GM19099 (cell line): Measurements from ENCODE around the gene CDX2.

Experiments used
- POLR2A ChIP-seq: IDR thresholded peaks from 3 replicates; pipeline ENCODE4 v1.6.1; 2011; ENCODE audit warnings: low read depth; ENCODE audit not compliant: insufficient read length; ENCODE audit errors: extremely low read depth

Gene CDX2

GRCh38 chr13:27980280-27980998 lies 11.3 kb upstream of the CDX2 start:
- TF ChIP-seq POLR2A: no peak

GRCh38 chr13:27979765-27980279 lies 10.7 kb upstream of the CDX2 start:
- no peak for TF ChIP-seq POLR2A

DNA sequence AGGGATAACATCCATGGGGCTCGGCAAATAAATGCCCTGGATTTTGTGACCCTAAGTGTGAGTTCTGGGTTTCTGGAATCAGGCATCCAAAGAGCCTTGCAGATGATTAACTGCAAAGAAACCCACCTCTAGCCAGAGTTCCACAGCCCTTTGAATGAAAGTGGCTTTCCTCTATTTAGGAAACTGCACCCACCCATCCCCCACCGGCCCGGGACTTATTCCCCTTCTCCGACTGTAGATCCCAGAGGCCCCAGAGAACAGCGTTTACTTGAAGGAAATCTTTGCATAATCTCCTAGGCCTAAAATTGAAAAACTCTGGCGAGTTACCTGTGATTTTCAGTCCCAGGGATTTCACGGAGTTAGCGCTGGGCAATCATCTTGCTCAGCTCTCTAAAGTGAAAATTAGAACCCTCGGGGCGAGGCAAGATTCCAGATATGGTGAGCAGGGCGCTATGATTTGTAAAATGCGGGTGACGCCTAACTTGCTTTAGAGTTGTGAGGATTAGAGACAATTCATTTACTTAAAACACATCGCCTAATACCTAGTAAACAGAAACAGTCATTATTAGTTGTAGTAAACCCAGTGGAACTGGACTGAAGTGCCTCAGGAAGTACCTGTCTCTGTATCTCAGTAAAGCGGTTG lies 10.0 kb upstream of the CDX2 start:
- no peak for TF ChIP-seq POLR2A

DNA sequence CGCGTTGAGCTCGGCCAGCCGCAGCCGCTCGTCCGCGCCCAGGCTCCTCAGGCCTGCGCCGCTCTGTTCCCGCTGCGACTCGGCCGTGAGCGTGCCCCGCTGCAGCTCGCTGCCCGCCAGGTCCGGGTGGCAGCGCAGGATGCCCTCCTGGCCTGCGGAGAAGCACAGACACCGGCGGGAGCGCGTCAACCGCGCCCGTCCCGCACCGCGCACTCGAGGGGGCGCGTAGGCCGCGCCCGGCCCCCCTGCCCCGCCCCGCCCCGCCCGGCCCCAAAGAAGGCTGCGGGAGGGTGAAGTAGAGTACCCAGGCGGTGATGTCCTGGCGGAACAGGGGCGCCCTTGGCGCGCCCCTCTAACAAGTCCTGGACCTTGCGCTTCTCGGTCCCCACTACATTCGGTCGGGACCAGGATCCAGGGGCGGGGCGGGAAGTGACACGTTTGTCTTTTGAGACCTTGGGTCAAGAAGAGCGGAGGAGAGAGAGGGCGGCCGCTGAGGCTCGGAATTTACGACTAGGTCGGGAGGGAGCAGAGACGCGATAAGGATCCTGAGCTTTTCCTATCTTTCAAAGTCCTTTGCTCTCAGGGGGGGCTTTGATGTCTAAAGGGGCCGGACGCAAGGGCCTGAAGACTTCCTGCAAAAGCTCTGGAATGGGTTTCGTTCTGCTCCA lies 9.3 kb upstream of the CDX2 start:
- no peak for TF ChIP-seq POLR2A

DNA sequence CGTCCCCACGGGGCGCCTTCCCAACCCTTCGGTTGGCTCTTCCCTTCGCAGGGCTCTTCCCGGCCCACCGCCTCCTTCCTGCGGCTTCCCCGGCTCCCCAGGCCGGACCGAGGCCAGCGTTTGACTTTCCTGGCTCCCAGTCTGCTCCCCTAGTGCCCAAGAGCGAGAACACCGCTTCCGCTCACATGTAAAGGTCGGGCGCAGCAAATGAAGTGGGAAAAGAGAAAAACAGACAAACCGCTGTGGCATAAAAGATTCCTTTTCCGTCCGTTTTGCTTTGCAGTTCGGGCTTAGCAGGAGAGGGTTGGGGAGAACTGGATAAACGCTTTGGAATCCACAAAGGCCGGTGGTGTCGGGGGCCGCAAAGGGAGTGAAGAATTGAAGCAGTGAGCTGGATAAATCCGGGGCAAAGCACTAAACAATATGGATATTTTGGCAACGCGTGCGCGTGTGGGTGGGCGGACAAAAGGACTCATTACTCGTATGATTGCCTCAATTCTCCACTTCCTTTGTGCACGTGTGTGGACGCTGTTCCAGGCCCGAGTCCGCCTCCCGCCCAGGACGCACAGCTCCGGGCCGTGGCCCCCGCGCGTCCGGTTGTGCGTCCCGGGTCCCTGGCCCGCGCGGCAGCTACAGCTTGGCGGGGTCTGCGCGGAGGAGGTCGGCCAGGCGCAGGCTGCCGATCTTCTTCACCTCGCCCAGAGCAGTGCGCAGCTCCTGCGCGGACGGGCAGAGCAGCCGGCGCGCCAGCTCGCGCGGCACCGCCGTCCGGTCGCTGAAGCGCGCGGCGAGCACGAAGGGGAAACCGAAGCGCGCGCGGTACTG lies 8.6 kb upstream of the CDX2 start:
- TF ChIP-seq POLR2A: no peak

DNA sequence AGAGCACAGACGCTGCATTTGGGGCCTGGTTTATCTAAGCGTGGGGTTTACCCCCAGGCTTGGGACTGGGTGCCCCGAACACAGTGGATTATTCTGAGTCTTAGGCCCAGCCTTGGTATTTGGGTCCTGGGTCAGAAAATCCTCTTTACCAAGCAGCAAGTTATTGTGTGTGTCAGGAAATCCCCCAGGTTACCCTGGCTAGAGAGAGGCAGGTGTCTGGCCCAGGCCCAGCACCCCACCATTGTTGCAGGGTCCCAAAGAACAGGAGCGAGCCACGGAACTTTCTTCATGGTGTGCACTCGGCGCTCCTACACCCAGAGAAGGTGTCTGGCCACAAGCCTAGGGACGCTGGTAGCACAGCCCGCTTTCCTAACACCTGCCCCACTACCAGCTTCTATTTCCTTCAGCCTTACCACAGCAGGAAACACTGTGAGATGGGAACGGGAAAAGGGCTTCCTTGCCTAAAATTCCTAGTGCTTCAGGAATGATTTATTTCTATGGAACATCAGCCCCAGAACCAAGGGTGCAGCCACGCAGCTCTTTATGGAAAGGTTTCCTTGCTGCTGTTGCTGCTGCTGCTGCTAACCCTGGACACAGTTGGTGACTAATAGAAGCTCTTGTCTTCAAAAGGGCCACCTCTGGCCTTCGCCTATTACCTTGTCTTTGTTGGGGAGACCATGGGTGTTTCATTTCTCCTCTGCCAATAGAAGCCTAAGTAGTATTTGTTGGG lies 7.4 kb upstream of the CDX2 start:
- no peak for TF ChIP-seq POLR2A

GRCh38 chr13:27975564-27976361 lies 6.6 kb upstream of the CDX2 start:
- TF ChIP-seq POLR2A: no peak

- no peak for TF ChIP-seq POLR2A
Measured at GRCh38 chr13:27973961-27974662, 5.0 kb upstream of the CDX2 start.

- TF ChIP-seq POLR2A: no peak
Measured at GRCh38 chr13:27973291-27973690, 4.2 kb upstream of the CDX2 start.

GRCh38 chr13:27972478-27972820 lies 3.3 kb upstream of the CDX2 start:
- TF ChIP-seq POLR2A: no peak

DNA sequence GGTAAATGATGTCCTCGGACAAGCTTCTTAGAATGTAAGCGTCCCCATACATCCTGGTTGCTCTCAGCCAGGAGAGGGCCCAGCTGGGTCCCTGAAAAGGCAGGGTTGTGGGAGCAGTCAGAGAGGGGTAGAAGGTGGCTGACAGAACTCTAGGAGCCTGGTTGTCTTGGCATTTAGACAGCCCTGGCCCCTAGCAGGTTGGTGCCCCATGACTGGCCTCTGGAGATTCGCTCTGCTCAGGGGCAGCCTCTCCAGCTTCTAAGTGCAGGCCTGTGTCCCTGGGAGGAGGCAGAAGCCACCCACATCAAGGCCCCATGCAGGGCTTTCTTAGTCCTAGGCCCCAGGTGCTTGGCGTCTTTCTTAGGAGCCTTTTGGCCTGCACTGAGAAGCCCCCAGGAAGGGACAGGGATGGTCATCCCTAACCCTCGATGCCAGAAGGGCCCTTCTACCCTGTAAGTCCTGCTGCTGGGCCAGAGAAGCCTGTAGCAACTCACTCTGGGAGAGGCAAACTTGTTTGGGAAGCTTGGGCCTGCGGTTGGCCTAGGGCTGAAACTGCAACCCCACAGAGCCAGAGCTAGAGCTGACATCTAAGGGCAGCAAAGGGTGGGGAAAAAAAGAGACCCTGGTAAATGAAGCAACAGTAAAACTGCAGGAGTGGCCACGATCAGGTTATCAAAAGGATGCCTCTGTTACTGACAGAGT lies 2.8 kb upstream of the CDX2 start:
- TF ChIP-seq POLR2A: no peak

DNA sequence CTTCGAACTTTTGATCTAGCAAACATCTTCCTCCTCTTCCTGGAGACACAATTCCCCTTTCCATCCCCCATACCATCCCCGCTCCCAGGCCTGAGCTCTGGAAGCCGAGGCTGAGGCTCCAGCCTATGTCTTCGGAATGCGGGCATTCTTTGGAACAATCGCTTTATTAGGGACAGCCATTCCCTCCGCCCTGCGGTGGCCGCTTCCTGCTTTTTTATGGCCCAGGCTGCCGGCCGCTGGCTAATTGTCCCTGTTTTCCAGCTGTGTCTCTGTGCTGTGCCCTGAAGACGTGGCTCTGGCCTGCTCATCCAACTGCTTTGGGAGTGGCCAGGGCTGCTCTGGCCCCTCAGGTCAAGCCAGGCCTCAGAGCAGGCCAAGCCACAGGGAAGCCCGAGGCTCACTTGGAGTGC lies 2.1 kb upstream of the CDX2 start:
- no peak for TF ChIP-seq POLR2A
